CD14-positive monocyte (primary cell): Measurements from ENCODE around the gene POT1. TPM values are rescaled to one million over a fixed set of nuclear protein-coding genes. Genes with fewer than 3 reads are reported as not detected.

Source experiments
- DNase-seq, 3 donors: peaks; one replicate each; pipeline ENCODE4 v3.0.0-alpha.2; 2011 to 2022
- H2AFZ ChIP-seq: 2 replicates; pipeline ENCODE4 v1.6.0; 2012; ENCODE audit warnings: mild to moderate bottlenecking, low read depth, low read length, inconsistent platforms; ENCODE audit not compliant: insufficient read depth, poor library complexity, severe bottlenecking
- H3K27ac ChIP-seq, 2 donors: 1 replicate in 1 of 2; 2 replicates in 1 of 2; pipeline ENCODE4 v1.5.1; 2012 to 2013; ENCODE audit warnings: low read length in 2 of 2, control low read depth in 1 of 2, inconsistent platforms in 1 of 2, low read depth in 1 of 2, mild to moderate bottlenecking in 1 of 2
- H3K27me3 ChIP-seq, 2 donors: one replicate each; pipeline versions ENCODE4 v1.6.0 to v1.6.1; 2011 to 2013; ENCODE audit warnings: low read length in 2 of 2; ENCODE audit not compliant: control insufficient read depth in 2 of 2, insufficient read depth in 2 of 2
- H3K36me3 ChIP-seq, 2 donors: replicated peaks in 1 of 2; 1 replicate in 1 of 2; 2 replicates in 1 of 2; pipeline versions ENCODE4 v1.5.1 to v1.6.1; 2012 to 2013; ENCODE audit warnings: low read length in 2 of 2, control low read depth in 1 of 2, inconsistent platforms in 1 of 2, mild to moderate bottlenecking in 1 of 2; ENCODE audit not compliant: insufficient read depth in 2 of 2, control insufficient read depth in 1 of 2
- H3K4me1 ChIP-seq, 2 donors: 1 replicate in 1 of 2; 2 replicates in 1 of 2; pipeline versions ENCODE4 v1.5.1 to v1.6.1; 2012 to 2013; ENCODE audit warnings: low read length in 2 of 2, control low read depth in 1 of 2, inconsistent platforms in 1 of 2, mild to moderate bottlenecking in 1 of 2, moderate library complexity in 1 of 2; ENCODE audit not compliant: insufficient read depth in 2 of 2, control insufficient read depth in 1 of 2
- H3K4me2 ChIP-seq: replicated peaks from 2 replicates; pipeline ENCODE3; 2012; ENCODE audit warnings: low read length, moderate library complexity, mild to moderate bottlenecking; ENCODE audit not compliant: poor library complexity, severe bottlenecking; ENCODE audit errors: extremely low read depth
- H3K4me3 ChIP-seq, 3 experiments: fragments of 200-600 bp in 1 of 3; sonication (generic) in 1 of 3; replicated peaks in 1 of 3; 1 replicate in 2 of 3; 2 replicates in 1 of 3; pipeline ENCODE4 v1.5.1; 2011 to 2013; ENCODE audit warnings: low read length in 3 of 3, mild to moderate bottlenecking in 3 of 3, control low read depth in 2 of 3, low read depth in 2 of 3, inconsistent platforms in 1 of 3, moderate library complexity in 1 of 3
- H3K79me2 ChIP-seq: 2 replicates; pipeline ENCODE4 v1.6.0; 2012; ENCODE audit warnings: mild to moderate bottlenecking, control low read depth, inconsistent platforms, low read length, moderate library complexity; ENCODE audit not compliant: insufficient read depth
- H3K9ac ChIP-seq: 2 replicates; pipeline ENCODE4 v1.6.0; 2017; ENCODE audit warnings: low read length, mild to moderate bottlenecking; ENCODE audit not compliant: insufficient read depth, poor library complexity, severe bottlenecking
- H3K9me3 ChIP-seq, 2 donors: replicated peaks in 1 of 2; 1 replicate in 1 of 2; 2 replicates in 1 of 2; pipeline versions ENCODE4 v1.5.1 to v1.6.1; 2012 to 2013; ENCODE audit warnings: low read length in 2 of 2, control low read depth in 1 of 2; ENCODE audit not compliant: control insufficient read depth in 1 of 2, insufficient read depth in 1 of 2
- H4K20me1 ChIP-seq: 2 replicates; pipeline ENCODE4 v1.6.0; 2012; ENCODE audit warnings: mild to moderate bottlenecking, low read length, control low read depth, moderate library complexity; ENCODE audit not compliant: insufficient read depth
- H3K27ac Mint-ChIP-seq, 7 donors: one replicate each; pipeline ENCODE4 v1.8.0; 2020; ENCODE audit warnings: mild to moderate bottlenecking in 7 of 7, mixed read lengths in 7 of 7, moderate library complexity in 6 of 7, inconsistent platforms in 2 of 7
- H3K27me3 Mint-ChIP-seq, 3 donors: one replicate each; pipeline ENCODE4 v1.8.0; 2021 to 2022; ENCODE audit warnings: low read depth in 3 of 3, mild to moderate bottlenecking in 3 of 3, mixed read lengths in 3 of 3, moderate library complexity in 3 of 3, inconsistent platforms in 1 of 3
- H3K36me3 Mint-ChIP-seq, 2 donors: one replicate each; pipeline ENCODE4 v1.8.0; 2020; ENCODE audit warnings: mixed read lengths in 2 of 2, inconsistent platforms in 1 of 2, mild to moderate bottlenecking in 1 of 2
- H3K4me1 Mint-ChIP-seq: one replicate; pipeline ENCODE4 v1.8.0; 2020; ENCODE audit warnings: mild to moderate bottlenecking, mixed read lengths
- H3K4me3 Mint-ChIP-seq, 2 donors: one replicate each; pipeline ENCODE4 v1.8.0; 2020; ENCODE audit warnings: mild to moderate bottlenecking in 2 of 2, mixed read lengths in 2 of 2, moderate library complexity in 1 of 2
- H3K9me3 Mint-ChIP-seq, 7 donors: one replicate each; pipeline ENCODE4 v1.8.0; 2020 to 2022; ENCODE audit warnings: mixed read lengths in 7 of 7, mild to moderate bottlenecking in 6 of 7, moderate library complexity in 6 of 7, inconsistent platforms in 2 of 7
- WGBS: methylation state at CpG from one replicate; pipeline ENCODE4 v1.1.5; 2013; ENCODE audit warnings: missing lambda C conversion rate; ENCODE audit not compliant: insufficient coverage; 5-methylcytosine and 5-hydroxymethylcytosine counted together
- intact Hi-C, 2 donors: fragments of 100-400 bp; cut with micrococcal nuclease; formaldehyde crosslinking; loops; one replicate each; pipeline versions ENCODE4 v1.15.0 to v1.15.1; 2023
- polyA plus RNA-seq, 3 donors: library from polyadenylated mRNA; depleted of rRNA in 1 of 3; unstranded in 2 of 3; stranded (reverse) in 1 of 3; fragments of 300-500 nt in 2 of 3; fragments of >200 nt in 1 of 3; fragmentation: Illumina TruSeq in 2 of 3; gene quantifications; 1 replicate in 2 of 3; 2 replicates in 1 of 3; pipeline ENCODE4 v1.2.3, GENCODE V29; 2012 to 2021
- TF ChIP-seq, protein P1 (sequence below): fragments of 200-600 bp; IDR thresholded peaks from one replicate; pipeline ENCODE4 v1.8.0; 2022; ENCODE audit warnings: antibody characterized with exemption, mild to moderate bottlenecking

POT1 gene
- polyA plus RNA-seq, 3 donors, result 6.7 to 12.2 (median 10.4) TPM

DNA sequence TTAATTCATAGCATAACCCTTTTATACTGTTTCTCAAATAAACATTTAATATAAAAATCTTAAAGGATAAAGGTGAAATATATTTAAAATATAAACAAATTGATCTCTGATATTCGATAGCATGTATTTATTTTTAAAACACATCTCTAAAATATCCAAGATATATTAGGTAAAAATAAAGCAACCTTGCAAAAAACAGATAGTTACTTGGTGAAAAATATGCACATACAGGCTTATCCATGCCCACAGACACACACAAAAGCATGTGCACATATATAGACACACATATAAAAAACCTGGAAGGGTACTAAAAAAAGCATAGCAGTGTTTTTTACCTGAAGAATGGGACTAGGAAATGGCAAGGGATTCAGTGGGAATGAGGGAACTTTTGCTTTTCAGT is 19.8 kb downstream of the POT1 start:
- Histone ChIP-seq H2AFZ (no peak overlapping the region), H3K4me2 (no peak overlapping the region), H3K9me3 (no peaks in the 10 kb centered on the region), H3K9ac (no peak overlapping the region), H4K20me1 (no peaks in the 10 kb centered on the region), H3K4me3 (no peak overlapping the region), H3K27ac (no peak overlapping the region), H3K4me1 (no peaks in the 10 kb centered on the region), H3K36me3 (peaks cover 5% of the 10 kb centered on the region in 2 donors), H3K79me2 (no peaks in the 10 kb centered on the region), H3K27me3 (no peaks in the 10 kb centered on the region)
- no peaks in the 10 kb centered on the region for H3K4me1 Mint-ChIP-seq
- intact Hi-C loops, result no loop called here
- TF ChIP-seq, protein P1, sequence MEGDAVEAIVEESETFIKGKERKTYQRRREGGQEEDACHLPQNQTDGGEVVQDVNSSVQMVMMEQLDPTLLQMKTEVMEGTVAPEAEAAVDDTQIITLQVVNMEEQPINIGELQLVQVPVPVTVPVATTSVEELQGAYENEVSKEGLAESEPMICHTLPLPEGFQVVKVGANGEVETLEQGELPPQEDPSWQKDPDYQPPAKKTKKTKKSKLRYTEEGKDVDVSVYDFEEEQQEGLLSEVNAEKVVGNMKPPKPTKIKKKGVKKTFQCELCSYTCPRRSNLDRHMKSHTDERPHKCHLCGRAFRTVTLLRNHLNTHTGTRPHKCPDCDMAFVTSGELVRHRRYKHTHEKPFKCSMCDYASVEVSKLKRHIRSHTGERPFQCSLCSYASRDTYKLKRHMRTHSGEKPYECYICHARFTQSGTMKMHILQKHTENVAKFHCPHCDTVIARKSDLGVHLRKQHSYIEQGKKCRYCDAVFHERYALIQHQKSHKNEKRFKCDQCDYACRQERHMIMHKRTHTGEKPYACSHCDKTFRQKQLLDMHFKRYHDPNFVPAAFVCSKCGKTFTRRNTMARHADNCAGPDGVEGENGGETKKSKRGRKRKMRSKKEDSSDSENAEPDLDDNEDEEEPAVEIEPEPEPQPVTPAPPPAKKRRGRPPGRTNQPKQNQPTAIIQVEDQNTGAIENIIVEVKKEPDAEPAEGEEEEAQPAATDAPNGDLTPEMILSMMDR, result no peak
- no CpG with 5 or more reads among the region's 1 CpG for WGBS
- H3K36me3 Mint-ChIP-seq, result peaks cover 19 to 20% of the 10 kb centered on the region in 2 donors
- no peak overlapping the region for H3K27ac Mint-ChIP-seq
- no peaks in the 10 kb centered on the region for H3K27me3 Mint-ChIP-seq
- no peak overlapping the region for H3K4me3 Mint-ChIP-seq
- peaks cover 0 to 3% (median 0%) of the 10 kb centered on the region in 7 donors for H3K9me3 Mint-ChIP-seq
- no peak for DNase-seq

DNA sequence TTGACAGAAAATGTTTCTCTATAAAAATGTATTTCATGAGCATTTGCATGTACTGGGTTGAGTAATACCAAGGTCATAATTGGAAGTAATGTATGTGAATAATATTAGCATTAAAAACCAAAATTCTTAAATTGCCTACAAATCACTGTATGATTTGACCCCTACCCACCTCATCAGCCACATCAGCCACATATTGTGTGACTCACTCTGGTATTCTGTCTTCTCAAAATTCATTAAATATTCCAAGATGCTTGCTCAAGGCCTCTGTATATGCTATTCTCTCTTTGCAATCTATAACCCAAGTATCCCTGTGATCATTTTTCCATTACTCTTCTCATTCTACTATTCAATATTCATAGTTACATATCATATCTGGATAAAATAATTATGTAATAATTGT is 21.4 kb downstream of the POT1 start:
- Histone ChIP-seq H3K4me2 (no peak overlapping the region), H4K20me1 (no peaks in the 10 kb centered on the region), H3K9me3 (no peaks in the 10 kb centered on the region), H2AFZ (no peak overlapping the region), H3K4me1 (no peaks in the 10 kb centered on the region), H3K4me3 (no peak overlapping the region), H3K79me2 (no peaks in the 10 kb centered on the region), H3K9ac (no peak overlapping the region), H3K36me3 (peaks cover 3 to 4% of the 10 kb centered on the region in 2 donors), H3K27me3 (no peaks in the 10 kb centered on the region), H3K27ac (no peak overlapping the region)
- peaks cover 0 to 6% (median 3%) of the 10 kb centered on the region in 7 donors for H3K9me3 Mint-ChIP-seq
- H3K36me3 Mint-ChIP-seq, result peaks cover 13 to 21% of the 10 kb centered on the region in 2 donors
- no peaks in the 10 kb centered on the region for H3K27me3 Mint-ChIP-seq
- no peak overlapping the region for H3K27ac Mint-ChIP-seq
- H3K4me3 Mint-ChIP-seq, result no peak overlapping the region
- intact Hi-C loops, result no loop called here
- no peaks in the 10 kb centered on the region for H3K4me1 Mint-ChIP-seq
- no peak for DNase-seq
- TF ChIP-seq, protein P1, result no peak
